GM18907 (cell line): Measurements from ENCODE around the gene ZNF668.

Experiments
- ATAC-seq: cut with Tn5 transposase; IDR thresholded peaks from one replicate; pipeline ENCODE4 v1.9.1; 2021; ENCODE audit warnings: mild to moderate bottlenecking, moderate library complexity; ENCODE audit not compliant: unreplicated experiment

ZNF668 gene

GRCh38 chr16:31073970-31074813, at the start of gene ZNF668, which contains the start of gene ZNF646:
ZNF668 (minus strand) TSS chr16:31074240; CDS start chr16:31064459, 9,781 bp downstream.
ZNF646 (plus strand) TSS chr16:31074422; CDS start chr16:31076325, 1,903 bp downstream.
- ATAC-seq, result peak; percentile 70

- no peak for ATAC-seq
These were observed 46.1 kb upstream of the ZNF668 start for GRCh38 chr16:31120129-31120528.

GRCh38 chr16:31118223-31119155, 44.4 kb upstream of the ZNF668 start:
- no peak for ATAC-seq

GRCh38 chr16:31117384-31118222, 43.6 kb upstream of the ZNF668 start, which contains the start of gene KAT8:
KAT8 (plus strand) TSS chr16:31117664; CDS start chr16:31117682, 18 bp downstream.
- ATAC-seq, result peak; percentile 93

- ATAC-seq, result no peak
These were observed 40.4 kb upstream of the ZNF668 start for GRCh38 chr16:31114468-31114867.

GRCh38 chr16:31113121-31114120, 39.4 kb upstream of the ZNF668 start:
- peak; percentile 36 for ATAC-seq

- ATAC-seq, result no peak
These were observed 38.7 kb upstream of the ZNF668 start for GRCh38 chr16:31112711-31113110.

GRCh38 chr16:31111881-31112466, 37.9 kb upstream of the ZNF668 start:
- ATAC-seq, result no peak

- ATAC-seq, result no peak
These were observed 36.3 kb upstream of the ZNF668 start for GRCh38 chr16:31110106-31111034.

- ATAC-seq, result no peak
These were observed 35.6 kb upstream of the ZNF668 start for GRCh38 chr16:31109622-31110021.

GRCh38 chr16:31108794-31109558, 34.9 kb upstream of the ZNF668 start:
- peak; percentile 1 for ATAC-seq

- ATAC-seq, result peak; percentile 85
These were observed 34.2 kb upstream of the ZNF668 start, which contains the start of gene BCKDK for GRCh38 chr16:31108035-31108793. BCKDK (plus strand) TSS chr16:31108386; CDS start chr16:31109224, 838 bp downstream.

GRCh38 chr16:31107465-31107867, 33.4 kb upstream of the ZNF668 start:
- ATAC-seq, result peak; percentile 53

GRCh38 chr16:31106509-31107464, 32.7 kb upstream of the ZNF668 start:
- no peak for ATAC-seq

- peak; percentile 46 for ATAC-seq
These were observed 31.7 kb upstream of the ZNF668 start for GRCh38 chr16:31105677-31106213.
